Hematopoietic multipotent progenitor cell treated with erythropoietin and hydrocortisone succinate and interleukin-3 and kit ligand, for 17 days (in vitro differentiated cells): ENCODE results near the gene MVD.
"Not testable (repeated sequence)": the region's sequence is repeated elsewhere in the genome, so short reads cannot be mapped to it uniquely, and the experiment has no call there.

ENCODE experiments used
- DNase-seq: peaks from one replicate; pipeline ENCODE4 v3.0.0-alpha.2; 2015; ENCODE audit warnings: low spot score

Gene MVD

DNA sequence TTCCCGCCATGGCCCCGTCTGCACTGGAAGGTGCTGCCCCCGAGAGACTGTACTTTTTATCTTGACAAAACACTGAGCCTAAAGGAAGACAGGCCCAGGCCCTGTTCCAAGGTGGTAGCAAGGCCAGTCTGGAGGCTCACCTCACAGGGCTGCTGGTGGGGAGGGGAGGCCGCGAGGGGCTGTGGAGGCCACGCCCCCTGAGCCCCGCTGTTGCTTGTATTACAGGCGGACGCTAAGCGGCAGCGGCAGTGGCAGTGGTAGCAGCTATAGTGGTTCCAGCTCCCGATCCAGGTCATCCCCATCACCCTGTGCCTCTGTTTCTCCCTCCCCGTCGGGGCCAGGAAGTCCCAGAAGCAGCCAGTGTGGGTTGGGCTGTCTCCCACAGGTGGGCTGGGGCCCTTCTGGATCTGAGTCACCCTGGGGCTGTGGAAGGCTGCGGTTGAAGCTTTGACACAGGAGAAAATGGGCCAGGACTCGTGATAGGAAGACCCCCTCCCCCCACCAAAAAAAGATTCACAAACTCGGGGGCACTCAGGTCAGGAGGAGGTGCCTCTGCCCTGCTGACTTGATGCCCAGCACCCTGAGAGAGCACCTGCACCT, 37.8 kb downstream of the MVD start:
- DNase-seq, result no peak

DNA sequence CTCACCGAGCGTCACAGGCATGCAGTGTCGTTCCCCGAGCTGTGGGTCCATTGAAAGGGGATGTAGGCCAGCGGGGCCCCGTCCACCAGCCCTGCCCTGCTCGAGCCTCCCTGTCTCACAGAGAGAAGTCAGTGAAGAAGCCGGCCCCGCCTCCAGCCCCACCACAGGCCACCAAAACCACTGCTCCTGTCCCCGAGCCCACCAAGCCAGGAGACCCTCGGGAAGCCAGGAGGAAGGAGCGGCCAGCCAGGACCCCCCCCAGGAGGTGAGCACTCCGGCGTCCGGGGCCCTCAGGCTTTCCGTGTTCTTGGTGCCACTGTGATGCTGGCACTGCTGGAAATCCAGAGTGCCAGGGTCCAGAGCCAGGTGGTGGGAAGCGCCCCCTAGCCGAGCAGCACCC, 38.4 kb downstream of the MVD start:
- DNase-seq, result no peak

GRCh38 chr16:88623858-88624257, 39.0 kb downstream of the MVD start:
- no peak for DNase-seq

DNA sequence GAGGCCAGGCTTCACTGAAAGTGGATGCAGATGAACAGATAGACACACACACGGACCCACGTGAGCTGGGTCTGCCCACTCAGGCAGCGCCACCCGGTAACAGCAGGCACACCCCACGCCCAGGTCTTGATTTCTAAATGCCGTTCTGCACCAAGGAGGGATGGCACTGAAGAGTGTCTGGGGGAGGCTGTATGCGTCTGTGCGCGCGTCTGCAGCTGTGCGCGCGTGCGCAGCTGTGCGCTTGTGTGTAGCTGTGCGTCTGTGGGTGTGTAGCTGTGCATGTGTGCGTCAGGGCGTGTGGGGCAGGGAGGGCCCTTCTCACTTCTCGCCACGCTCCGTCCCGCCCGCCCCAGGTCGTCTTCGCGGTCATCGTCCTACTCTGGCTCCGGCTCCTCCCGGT, 40.0 kb downstream of the MVD start:
- DNase-seq, result no peak

DNA sequence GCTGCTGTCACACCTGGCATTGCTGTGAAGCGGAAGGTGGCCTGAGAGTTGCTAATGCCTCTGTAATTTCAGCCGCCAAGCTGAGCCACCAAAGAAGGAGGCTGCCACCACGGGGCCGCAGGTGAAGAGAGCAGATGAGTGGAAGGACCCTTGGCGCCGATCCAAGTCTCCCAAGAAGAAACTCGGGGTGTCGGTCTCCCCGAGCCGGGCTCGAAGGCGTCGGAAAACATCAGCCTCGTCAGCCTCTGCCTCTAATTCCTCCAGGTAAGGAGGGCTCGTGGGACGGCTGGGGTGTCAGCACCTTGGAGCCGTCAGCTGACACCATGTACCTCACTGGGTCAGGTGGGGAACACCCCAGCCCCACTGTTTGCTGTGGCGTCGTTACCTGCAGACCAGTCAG, 40.8 kb downstream of the MVD start:
- no peak for DNase-seq

- DNase-seq, result no peak
Observed at GRCh38 chr16:88619859-88620815, 42.8 kb downstream of the MVD start.

GRCh38 chr16:88618956-88619667, 43.8 kb downstream of the MVD start:
- no peak for DNase-seq

DNA sequence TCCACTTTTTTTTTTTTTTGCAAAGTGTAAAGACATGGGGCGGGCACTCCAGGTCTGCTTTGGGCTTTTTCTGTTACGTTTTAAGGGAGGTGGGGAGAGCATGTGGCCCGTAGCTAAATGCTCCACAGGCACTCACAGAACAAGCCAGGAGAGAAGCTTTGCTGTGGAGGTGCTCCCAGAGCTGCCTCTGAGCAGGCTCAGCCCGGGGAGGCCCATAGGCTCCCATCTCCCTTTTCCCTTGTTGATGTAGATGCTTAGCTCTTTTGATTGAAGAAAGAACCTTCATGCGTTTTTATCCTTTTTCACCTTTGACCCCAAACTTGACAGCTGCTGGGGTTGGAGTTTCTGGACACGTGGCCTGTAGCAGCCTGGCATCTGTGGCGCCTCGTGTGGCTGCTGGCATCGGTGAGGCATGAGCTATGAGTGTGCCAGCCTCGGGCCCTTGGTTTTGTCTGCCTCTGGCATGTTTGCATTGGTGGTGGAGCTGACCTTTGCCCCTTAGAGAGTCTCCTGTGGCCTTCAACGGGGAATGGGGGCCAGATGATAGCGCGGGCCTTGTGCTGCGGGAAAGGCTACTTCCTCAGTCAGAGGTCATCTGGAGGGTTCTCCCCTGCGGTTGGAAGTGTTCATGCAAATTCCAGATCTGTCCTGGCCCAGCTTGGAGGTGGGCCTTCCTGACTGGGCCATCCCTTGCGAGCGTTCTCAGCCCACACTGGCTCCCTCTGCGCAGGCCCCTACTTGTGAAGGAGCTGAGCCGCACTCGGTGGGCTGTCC, 44.5 kb downstream of the MVD start:
- DNase-seq, result no peak

DNA sequence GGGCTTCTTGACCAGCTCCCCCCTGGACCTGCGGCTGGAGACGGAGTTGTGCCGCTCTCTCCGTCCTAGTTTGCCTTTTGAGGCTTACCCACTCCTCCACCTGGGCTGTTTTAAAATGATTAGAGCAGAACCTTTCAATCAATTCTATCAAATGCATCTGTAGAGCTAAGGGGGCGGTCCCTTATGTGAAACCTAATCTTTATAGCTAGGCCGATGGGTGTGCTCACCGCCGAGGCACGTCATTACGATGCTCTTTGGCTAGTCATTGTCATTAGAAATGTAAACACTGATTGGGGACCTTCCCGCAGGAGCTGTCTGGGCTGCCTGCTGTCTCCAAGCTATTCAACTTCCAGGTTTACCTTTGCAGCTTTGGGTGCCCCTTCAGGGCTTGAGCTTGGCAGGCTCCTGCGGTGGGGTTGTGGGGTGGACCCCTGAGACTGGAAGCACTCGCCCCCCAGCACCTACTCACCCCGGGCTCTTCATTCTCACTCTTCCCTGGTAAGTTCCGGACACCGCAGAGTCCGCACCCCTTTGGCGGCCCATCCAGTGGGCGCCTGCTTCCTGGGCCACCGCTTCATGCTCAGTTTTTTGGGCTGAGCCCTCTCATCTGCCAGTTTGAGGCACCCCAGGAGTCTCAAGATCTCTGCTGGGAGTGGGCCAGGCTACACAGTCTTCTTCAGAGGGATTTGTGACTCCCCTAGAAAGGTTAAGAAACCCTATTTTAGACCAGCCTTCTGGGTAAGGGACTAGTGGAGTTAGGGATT, 45.4 kb downstream of the MVD start:
- no peak for DNase-seq

DNA sequence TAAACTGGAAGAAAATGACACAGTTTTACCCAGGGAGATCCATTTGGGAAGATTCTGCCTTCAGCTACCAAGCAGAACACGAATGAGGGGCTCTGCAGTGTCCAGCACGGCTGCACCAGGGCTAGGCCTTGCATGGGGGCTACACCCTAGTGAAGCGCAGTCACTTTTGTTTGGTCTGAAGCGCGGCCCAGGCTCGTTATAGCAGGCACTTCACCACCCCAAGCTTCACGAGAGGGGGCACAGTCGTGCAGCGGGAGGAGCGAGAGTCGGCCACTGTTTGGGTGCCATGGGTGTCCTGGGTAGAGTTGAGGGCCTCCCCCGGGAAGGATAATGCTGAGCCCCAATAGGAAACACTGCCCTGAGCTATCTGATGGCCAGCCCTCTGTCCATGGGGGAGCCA, 46.2 kb downstream of the MVD start:
- no peak for DNase-seq

DNA sequence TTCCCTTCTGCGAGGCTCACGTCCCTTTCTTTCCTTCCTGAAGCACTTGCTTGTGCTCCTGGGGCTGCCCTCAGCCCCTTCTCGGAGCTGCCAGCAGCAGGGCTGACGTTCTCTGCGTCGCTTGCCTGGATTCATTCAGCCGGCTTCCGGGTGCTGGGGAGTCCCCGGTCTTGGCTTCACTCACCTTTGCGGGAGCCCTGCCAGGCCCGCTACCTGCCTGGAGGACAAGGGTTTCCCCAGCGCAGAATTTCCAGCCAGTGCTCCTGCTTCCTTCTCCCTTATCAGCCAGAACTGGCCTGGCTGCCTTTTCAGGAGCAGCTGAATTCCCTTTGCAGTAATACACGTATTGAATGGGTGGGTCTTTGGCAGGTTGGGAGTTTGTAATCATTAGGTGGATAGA, 46.6 kb downstream of the MVD start:
- DNase-seq, result no peak

- no peak for DNase-seq
Observed at GRCh38 chr16:88614818-88615580, 47.9 kb downstream of the MVD start.

DNA sequence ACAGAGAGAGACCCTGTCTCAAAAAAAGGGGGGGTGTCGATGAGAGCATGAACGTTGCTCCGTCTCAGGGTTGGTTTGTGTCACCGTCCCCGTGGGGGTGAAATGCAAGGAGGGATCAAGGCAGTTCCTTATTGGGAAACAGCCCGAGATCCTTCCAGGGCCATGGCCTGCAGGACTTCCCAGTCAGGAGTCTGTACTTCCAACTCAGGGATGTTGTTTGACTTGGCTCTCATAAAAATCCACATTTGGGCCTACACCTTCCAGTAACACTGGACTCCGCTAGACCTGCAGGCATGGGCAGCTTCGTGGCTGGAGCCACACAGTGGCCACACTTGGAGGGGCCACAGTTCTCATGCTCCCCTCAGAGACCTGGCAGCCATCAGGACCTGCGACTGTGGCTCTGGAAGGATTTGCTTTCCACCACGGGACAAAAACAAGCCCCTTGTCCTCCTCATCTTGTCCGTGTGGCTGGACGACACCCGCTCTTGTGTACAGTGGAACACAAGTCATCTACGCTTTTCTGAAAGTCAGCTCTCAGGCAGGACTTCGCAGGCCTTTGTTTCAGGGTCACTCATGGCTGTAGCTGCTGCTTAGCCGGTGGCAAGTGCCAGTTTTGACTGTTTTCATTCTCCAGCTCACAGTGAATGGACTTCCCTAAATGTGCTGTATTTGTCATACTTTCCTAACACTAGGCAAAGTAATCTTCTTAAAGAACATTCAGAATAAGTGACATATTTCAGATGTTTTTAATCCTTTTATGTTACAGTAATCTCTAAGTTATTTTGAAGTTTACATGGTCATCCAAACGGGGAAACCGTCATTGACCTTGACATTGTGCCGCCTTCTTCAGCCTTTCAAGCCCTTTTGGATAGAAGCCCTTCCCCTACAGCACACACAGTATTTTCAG, 48.7 kb downstream of the MVD start:
- no peak for DNase-seq

GRCh38 chr16:88613293-88613692, 49.6 kb downstream of the MVD start:
- DNase-seq, result no peak

- DNase-seq, result no peak
Observed at GRCh38 chr16:88610909-88611812, 51.7 kb downstream of the MVD start.

- no peak for DNase-seq
Observed at GRCh38 chr16:88610080-88610479, 52.8 kb downstream of the MVD start.

DNA sequence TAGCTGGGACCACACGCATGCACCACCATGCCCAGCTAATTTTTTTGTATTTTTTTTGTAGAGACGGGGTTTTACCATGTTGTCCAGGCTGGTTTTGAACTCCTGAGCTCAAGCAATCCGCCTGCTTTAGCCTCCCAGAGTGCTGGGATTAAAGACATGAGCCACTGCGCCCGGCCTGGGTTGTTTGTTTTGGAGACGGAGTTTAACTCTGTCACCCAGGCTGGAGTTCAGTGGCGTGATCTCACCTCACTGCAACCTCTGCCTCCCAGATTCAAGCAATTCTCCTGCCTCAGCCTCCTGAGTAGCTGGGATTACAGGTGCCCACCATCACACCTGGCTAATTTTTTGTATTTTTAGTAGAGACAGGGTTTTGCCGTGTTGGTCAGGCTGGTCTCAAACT, 53.5 kb downstream of the MVD start:
- DNase-seq, result not testable (repeated sequence)

DNA sequence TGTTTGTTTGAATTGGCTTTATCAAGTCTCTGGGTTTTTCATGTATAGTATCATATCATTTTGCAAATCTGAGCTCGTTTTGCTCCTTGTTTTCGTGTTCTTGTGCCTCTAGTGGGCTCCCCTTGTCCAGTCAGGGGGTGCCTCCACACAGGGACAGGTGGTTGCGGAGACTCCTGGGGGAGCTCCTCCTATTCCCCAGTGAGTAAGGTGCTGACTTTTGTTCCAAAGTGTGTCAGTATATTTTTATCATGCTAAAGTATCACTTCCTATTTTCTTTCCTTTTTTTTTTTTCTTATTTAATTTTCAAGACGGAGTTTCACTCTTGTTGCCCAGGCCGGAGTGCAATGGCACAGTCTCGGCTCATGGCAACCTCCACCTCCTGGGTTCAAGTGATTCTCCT, 54.8 kb downstream of the MVD start:
- DNase-seq, result no peak
